KMS-11 (cell line): Measurements from ENCODE around the gene NCAM1.

Source experiments
- H2AFZ ChIP-seq: fragments of 200-600 bp; sonication (generic); 2 replicates; pipeline ENCODE4 v1.6.1; 2016; ENCODE audit warnings: antibody characterized with exemption, mixed run types, low read depth
- H3K27ac ChIP-seq: fragments of 200-600 bp; sonication (generic); 2 replicates; pipeline ENCODE4 v1.6.1; 2016; ENCODE audit warnings: mild to moderate bottlenecking, mixed run types
- H3K27me3 ChIP-seq: fragments of 200-600 bp; sonication (generic); 2 replicates; pipeline ENCODE4 v1.6.1; 2017; ENCODE audit warnings: mild to moderate bottlenecking, low read depth, mixed run types, moderate library complexity; ENCODE audit not compliant: insufficient read depth
- H3K36me3 ChIP-seq: fragments of 200-600 bp; sonication (generic); 2 replicates; pipeline ENCODE4 v1.6.1; 2017; ENCODE audit warnings: mild to moderate bottlenecking, mixed run types; ENCODE audit not compliant: insufficient read depth
- H3K4me1 ChIP-seq: fragments of 200-600 bp; sonication (generic); 2 replicates; pipeline ENCODE4 v1.6.1; 2016; ENCODE audit warnings: mild to moderate bottlenecking, low read depth, mixed run types; ENCODE audit not compliant: poor library complexity, severe bottlenecking
- H3K4me2 ChIP-seq: fragments of 200-600 bp; sonication (generic); 2 replicates; pipeline ENCODE4 v1.7.0; 2016; ENCODE audit warnings: mild to moderate bottlenecking, mixed run types
- H3K4me3 ChIP-seq: fragments of 200-600 bp; sonication (generic); IDR thresholded peaks from 2 replicates; pipeline ENCODE4 v1.6.1; 2017; ENCODE audit warnings: low read depth, low read length, mixed read lengths; ENCODE audit not compliant: insufficient read depth
- H3K79me2 ChIP-seq: fragments of 200-600 bp; sonication (generic); 2 replicates; pipeline ENCODE4 v1.6.1; 2016; ENCODE audit warnings: low read depth, mixed run types; ENCODE audit not compliant: insufficient read depth
- H3K9ac ChIP-seq: fragments of 200-600 bp; sonication (generic); 2 replicates; pipeline ENCODE4 v1.6.1; 2016; ENCODE audit warnings: mild to moderate bottlenecking, mixed run types
- H4K20me1 ChIP-seq: fragments of 200-600 bp; sonication (generic); 2 replicates; pipeline ENCODE4 v1.6.1; 2016; ENCODE audit warnings: mild to moderate bottlenecking, mixed run types; ENCODE audit not compliant: insufficient read depth
- TF ChIP-seq, protein P1 (sequence below): fragments of 200-600 bp; sonication (generic); conservative IDR thresholded peaks from 2 replicates; pipeline ENCODE4 v1.6.1; 2017; ENCODE audit warnings: low read depth, mild to moderate bottlenecking, antibody characterized with exemption, low read length, moderate library complexity, mixed read lengths

NCAM1 gene

GRCh38 chr11:113282898-113283437, 321.7 kb downstream of the NCAM1 start:
- Histone ChIP-seq H3K36me3 (no peaks in the 10 kb centered on the region), H4K20me1 (no peaks in the 10 kb centered on the region), H3K4me1 (no peaks in the 10 kb centered on the region), H3K27me3 (no peaks in the 10 kb centered on the region), H3K9ac (no peak overlapping the region), H3K79me2 (no peaks in the 10 kb centered on the region), H3K4me2 (no peak overlapping the region), H3K27ac (no peak overlapping the region), H3K4me3 (no peak overlapping the region), H2AFZ (no peak overlapping the region)
- TF ChIP-seq, protein P1, sequence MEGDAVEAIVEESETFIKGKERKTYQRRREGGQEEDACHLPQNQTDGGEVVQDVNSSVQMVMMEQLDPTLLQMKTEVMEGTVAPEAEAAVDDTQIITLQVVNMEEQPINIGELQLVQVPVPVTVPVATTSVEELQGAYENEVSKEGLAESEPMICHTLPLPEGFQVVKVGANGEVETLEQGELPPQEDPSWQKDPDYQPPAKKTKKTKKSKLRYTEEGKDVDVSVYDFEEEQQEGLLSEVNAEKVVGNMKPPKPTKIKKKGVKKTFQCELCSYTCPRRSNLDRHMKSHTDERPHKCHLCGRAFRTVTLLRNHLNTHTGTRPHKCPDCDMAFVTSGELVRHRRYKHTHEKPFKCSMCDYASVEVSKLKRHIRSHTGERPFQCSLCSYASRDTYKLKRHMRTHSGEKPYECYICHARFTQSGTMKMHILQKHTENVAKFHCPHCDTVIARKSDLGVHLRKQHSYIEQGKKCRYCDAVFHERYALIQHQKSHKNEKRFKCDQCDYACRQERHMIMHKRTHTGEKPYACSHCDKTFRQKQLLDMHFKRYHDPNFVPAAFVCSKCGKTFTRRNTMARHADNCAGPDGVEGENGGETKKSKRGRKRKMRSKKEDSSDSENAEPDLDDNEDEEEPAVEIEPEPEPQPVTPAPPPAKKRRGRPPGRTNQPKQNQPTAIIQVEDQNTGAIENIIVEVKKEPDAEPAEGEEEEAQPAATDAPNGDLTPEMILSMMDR, result no peak

DNA sequence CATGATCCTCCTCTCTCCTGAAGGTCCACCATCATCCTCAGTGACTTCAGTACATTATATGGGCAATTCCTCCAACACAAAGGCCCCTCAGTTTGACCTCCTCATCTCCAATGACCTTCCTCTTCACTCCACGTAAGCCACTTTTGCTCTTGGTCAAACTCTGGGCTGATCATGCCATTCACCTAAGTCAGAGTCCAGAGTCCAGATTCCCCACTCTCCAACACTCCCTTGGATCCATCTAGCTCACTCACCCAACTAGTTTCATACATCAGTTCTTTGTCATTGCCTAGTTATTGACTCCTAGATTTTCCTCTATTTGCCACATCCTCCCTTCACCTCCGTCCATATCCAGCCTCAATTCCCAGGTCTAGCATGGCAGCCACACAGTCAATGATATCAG, 322.7 kb downstream of the NCAM1 start:
- H3K36me3 ChIP-seq, result no peaks in the 10 kb centered on the region
- no peaks in the 10 kb centered on the region for H3K27me3 ChIP-seq
- H4K20me1 ChIP-seq, result no peaks in the 10 kb centered on the region
- H3K79me2 ChIP-seq, result no peaks in the 10 kb centered on the region
- H3K9ac ChIP-seq, result no peak overlapping the region
- no peaks in the 10 kb centered on the region for H3K4me1 ChIP-seq
- H3K4me3 ChIP-seq, result no peak overlapping the region
- H3K27ac ChIP-seq, result no peak overlapping the region
- H2AFZ ChIP-seq, result no peak overlapping the region
- H3K4me2 ChIP-seq, result no peak overlapping the region
- TF ChIP-seq, protein P1, result no peak

DNA sequence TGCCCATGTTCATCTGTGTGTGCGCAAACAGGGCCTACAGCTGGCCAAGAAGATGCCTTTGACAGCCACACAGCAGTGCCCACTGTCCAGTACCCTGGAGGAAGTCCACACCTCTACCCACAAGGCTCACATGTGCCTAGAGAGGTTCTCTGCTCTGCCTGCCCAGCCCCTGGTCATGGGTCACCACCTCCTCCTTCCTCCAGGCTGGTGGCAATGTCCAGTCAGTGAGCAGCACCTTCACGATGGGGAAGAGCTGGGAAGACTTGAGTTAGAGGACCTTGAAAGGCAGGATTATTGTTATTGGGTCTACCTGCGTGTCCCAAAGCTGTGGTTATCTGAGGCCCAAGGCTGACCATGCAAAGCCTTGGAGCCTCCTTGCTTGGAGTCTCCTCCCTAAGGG, 324.8 kb downstream of the NCAM1 start:
- no peaks in the 10 kb centered on the region for H3K36me3 ChIP-seq
- no peaks in the 10 kb centered on the region for H3K4me1 ChIP-seq
- H3K4me2 ChIP-seq, result no peak overlapping the region
- H4K20me1 ChIP-seq, result no peaks in the 10 kb centered on the region
- H2AFZ ChIP-seq, result no peak overlapping the region
- H3K27ac ChIP-seq, result no peak overlapping the region
- H3K4me3 ChIP-seq, result no peak overlapping the region
- TF ChIP-seq, protein P1, result no peak
- no peak overlapping the region for H3K9ac ChIP-seq
- H3K79me2 ChIP-seq, result no peaks in the 10 kb centered on the region
- no peaks in the 10 kb centered on the region for H3K27me3 ChIP-seq

DNA sequence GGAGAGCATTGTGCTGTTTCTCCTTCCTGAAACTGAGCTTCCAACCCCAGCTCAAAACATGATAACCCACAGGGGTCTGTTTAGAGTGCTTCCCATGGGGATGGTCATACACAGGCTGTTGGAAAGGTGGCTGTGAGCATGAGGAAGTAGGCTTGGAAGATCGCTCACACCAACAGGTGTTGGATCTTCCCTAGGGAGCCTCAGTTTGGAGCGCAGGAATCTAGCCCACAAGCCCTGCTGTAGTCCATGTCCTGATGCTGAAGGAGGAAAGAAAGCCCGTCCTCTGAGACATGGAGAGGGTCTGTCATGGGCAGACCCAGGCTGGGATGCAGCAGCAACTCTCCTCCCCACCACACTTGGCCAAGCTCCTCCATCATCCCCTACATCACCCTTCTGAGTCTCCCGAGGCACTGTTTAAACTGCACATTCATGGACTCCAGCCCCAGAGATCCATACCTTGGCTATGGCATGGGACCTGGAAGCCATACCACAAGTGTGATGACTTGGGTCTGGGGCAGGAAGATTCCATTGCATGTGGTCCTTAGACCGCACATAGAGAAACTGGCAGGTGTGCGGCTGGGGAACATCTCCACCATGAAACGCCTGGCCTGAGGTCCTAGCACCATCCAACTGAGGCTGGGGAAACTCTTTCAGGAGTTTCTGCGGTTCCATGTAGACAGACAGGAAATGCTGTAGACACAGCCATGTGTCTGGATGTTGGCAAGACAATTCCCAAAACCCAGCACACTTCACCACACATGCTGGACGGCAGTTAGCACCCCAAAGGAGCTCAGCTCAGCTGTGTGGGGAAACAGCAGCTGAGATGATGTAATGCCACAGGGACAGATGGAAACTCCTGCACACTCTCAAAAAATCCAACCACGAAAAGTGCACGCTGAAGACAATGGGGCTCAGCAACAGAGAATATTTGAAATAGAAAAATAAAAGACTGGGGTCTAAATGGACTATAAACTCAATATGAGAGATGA, 325.6 kb downstream of the NCAM1 start:
- no peaks in the 10 kb centered on the region for H3K4me1 ChIP-seq
- TF ChIP-seq, protein P1, result no peak

More for the DNA sequence above, 325.6 kb downstream of the NCAM1 start:
- no peak overlapping the region for H3K4me2 ChIP-seq
- H4K20me1 ChIP-seq, result no peaks in the 10 kb centered on the region
- H3K79me2 ChIP-seq, result no peaks in the 10 kb centered on the region
- H3K27me3 ChIP-seq, result no peaks in the 10 kb centered on the region
- no peak overlapping the region for H3K4me3 ChIP-seq
- H3K36me3 ChIP-seq, result no peaks in the 10 kb centered on the region
- no peak overlapping the region for H2AFZ ChIP-seq
- H3K27ac ChIP-seq, result no peak overlapping the region
- no peak overlapping the region for H3K9ac ChIP-seq
